WTC11 (cell line): ENCODE results near the gene SCD5. TPM values are rescaled to one million over a fixed set of nuclear protein-coding genes. Genes with fewer than 3 reads are reported as not detected.

Source experiments
- ATAC-seq: fragments of 200-7000 bp; cut with Tn5 transposase; 2 replicates; pipeline ENCODE4 v1.10.0; 2021; ENCODE audit warnings: mild to moderate bottlenecking, moderate library complexity
- CTCF ChIA-PET: fragments of 300-600 bp; sonication (Branson Sonifier 250); formaldehyde crosslinking; loops from one replicate; lab custom pipeline; 2021; ENCODE audit warnings: antibody characterized with exemption; lab: Charles Lee
- POLR2A ChIA-PET: fragments of 350-600 bp; sonication (Branson Sonifier 250); formaldehyde crosslinking; loops from one replicate; lab custom pipeline; 2021; ENCODE audit warnings: antibody characterized with exemption; lab: Charles Lee
- DNase-seq: peaks from one replicate; pipeline ENCODE4 v3.0.0; 2021; ENCODE audit warnings: low spot score
- H3K27ac Mint-ChIP-seq: 2 replicates; pipeline ENCODE4 v1.8.0; 2021; ENCODE audit warnings: mixed read lengths
- H3K27me3 Mint-ChIP-seq: 2 replicates; pipeline ENCODE4 v1.8.0; 2021; ENCODE audit warnings: low read depth, mild to moderate bottlenecking, moderate library complexity, mixed read lengths
- H3K36me3 Mint-ChIP-seq: 2 replicates; pipeline ENCODE4 v1.8.0; 2021; ENCODE audit warnings: mixed read lengths
- H3K4me1 Mint-ChIP-seq: 2 replicates; pipeline ENCODE4 v1.8.0; 2022; ENCODE audit warnings: mixed read lengths
- H3K4me3 Mint-ChIP-seq: 2 replicates; pipeline ENCODE4 v1.8.0; 2021; ENCODE audit warnings: mild to moderate bottlenecking, moderate library complexity, mixed read lengths
- H3K9me3 Mint-ChIP-seq: 2 replicates; pipeline ENCODE4 v1.8.0; 2021; ENCODE audit warnings: mixed read lengths
- FOXK1 ChIP-seq: sonication (generic); formaldehyde crosslinking; IDR thresholded peaks from 2 replicates; pipeline ENCODE4 v1.8.0; 2022; ENCODE audit warnings: mild to moderate bottlenecking, moderate library complexity, missing genetic modification reagents
- FOXP1 ChIP-seq: sonication (generic); formaldehyde crosslinking; IDR thresholded peaks from 2 replicates; pipeline ENCODE4 v1.8.0; 2022; ENCODE audit warnings: missing genetic modification reagents, mild to moderate bottlenecking, moderate library complexity, borderline replicate concordance
- GRHL2 ChIP-seq: fragments of 250-450 bp; sonication (Bioruptor Pico); IDR thresholded peaks from 2 replicates; pipeline ENCODE4 v1.8.0; 2022; ENCODE audit warnings: mild to moderate bottlenecking, moderate library complexity; ENCODE audit not compliant: insufficient replicate concordance, severe bottlenecking
- HMGXB4 ChIP-seq: sonication (generic); formaldehyde crosslinking; IDR thresholded peaks from 2 replicates; pipeline ENCODE4 v1.8.1; 2023; ENCODE audit warnings: mild to moderate bottlenecking, moderate library complexity, missing genetic modification reagents
- IRF2 ChIP-seq: sonication (generic); formaldehyde crosslinking; IDR thresholded peaks from 2 replicates; pipeline ENCODE4 v1.8.0; 2022; ENCODE audit warnings: low read depth, missing genetic modification reagents, borderline replicate concordance
- JAZF1 ChIP-seq: fragments of 250-450 bp; sonication (Bioruptor Pico); IDR thresholded peaks from 2 replicates; pipeline ENCODE4 v1.9.0; 2021; ENCODE audit warnings: moderate library complexity, mild to moderate bottlenecking, inconsistent platforms
- MXD4 ChIP-seq: fragments of 250-450 bp; sonication (Bioruptor Pico); IDR thresholded peaks from 2 replicates; pipeline ENCODE4 v1.8.0; 2021; ENCODE audit warnings: mild to moderate bottlenecking, moderate library complexity, borderline replicate concordance
- MYBL2 ChIP-seq: sonication (generic); formaldehyde crosslinking; IDR thresholded peaks from 2 replicates; pipeline ENCODE4 v1.8.1; 2023; ENCODE audit warnings: mild to moderate bottlenecking, moderate library complexity, missing genetic modification reagents
- NFE2L1 ChIP-seq: sonication (generic); formaldehyde crosslinking; IDR thresholded peaks from 2 replicates; pipeline ENCODE4 v1.8.1; 2023; ENCODE audit warnings: missing genetic modification reagents
- NR2C2 ChIP-seq: sonication (generic); formaldehyde crosslinking; IDR thresholded peaks from 2 replicates; pipeline ENCODE4 v1.8.0; 2022; ENCODE audit warnings: mild to moderate bottlenecking, missing genetic modification reagents
- NR3C1 ChIP-seq: sonication (generic); formaldehyde crosslinking; conservative IDR thresholded peaks from 2 replicates; pipeline ENCODE4 v1.8.1; 2023; ENCODE audit warnings: low read depth, mild to moderate bottlenecking, missing genetic modification reagents
- PREB ChIP-seq: sonication (generic); formaldehyde crosslinking; IDR thresholded peaks from 2 replicates; pipeline ENCODE4 v1.8.1; 2022; ENCODE audit warnings: mild to moderate bottlenecking, missing genetic modification reagents, moderate library complexity, borderline replicate concordance
- TEAD1 ChIP-seq: sonication (generic); formaldehyde crosslinking; IDR thresholded peaks from 2 replicates; pipeline ENCODE4 v1.8.0; 2022; ENCODE audit warnings: mild to moderate bottlenecking, missing genetic modification reagents
- TP53 ChIP-seq: sonication (generic); formaldehyde crosslinking; IDR thresholded peaks from 2 replicates; pipeline ENCODE4 v1.8.1; 2023; ENCODE audit warnings: mild to moderate bottlenecking, missing genetic modification reagents
- USF1 ChIP-seq: sonication (generic); formaldehyde crosslinking; IDR thresholded peaks from 2 replicates; pipeline ENCODE4 v1.8.0; 2022; ENCODE audit warnings: mild to moderate bottlenecking, missing genetic modification reagents
- ZMAT4 ChIP-seq: fragments of 250-450 bp; sonication (Bioruptor Pico); IDR thresholded peaks from 2 replicates; pipeline ENCODE4 v1.9.0; 2021; ENCODE audit warnings: mild to moderate bottlenecking
- ZNF121 ChIP-seq: sonication (generic); formaldehyde crosslinking; IDR thresholded peaks from 2 replicates; pipeline ENCODE4 v1.8.0; 2023; ENCODE audit warnings: missing genetic modification reagents
- ZNF138 ChIP-seq: sonication (generic); formaldehyde crosslinking; conservative IDR thresholded peaks from 2 replicates; pipeline ENCODE4 v1.8.1; 2022; ENCODE audit warnings: mild to moderate bottlenecking, moderate library complexity, missing genetic modification reagents
- ZNF281 ChIP-seq: sonication (generic); formaldehyde crosslinking; IDR thresholded peaks from 2 replicates; pipeline ENCODE4 v1.8.0; 2023; ENCODE audit warnings: mild to moderate bottlenecking, missing genetic modification reagents
- ZNF396 ChIP-seq: fragments of 250-450 bp; sonication (Bioruptor Pico); IDR thresholded peaks from 2 replicates; pipeline ENCODE4 v1.8.0; 2021; ENCODE audit warnings: mild to moderate bottlenecking, moderate library complexity, borderline replicate concordance
- total RNA-seq: library from RNA; stranded (reverse); gene quantifications from 3 replicates; pipeline ENCODE4 v1.2.3, GENCODE V29; 2021

The SCD5 gene
- total RNA-seq, 1 experiment from 2014 or later, result 6.3 TPM

GRCh38 chr4:82611527-82611926 is 187.1 kb downstream of the SCD5 start (continued):
- TF ChIP-seq NFE2L1 (CRISPR knock-in tag) (no peak), ZMAT4 (CRISPR knock-in tag) (no peak), FOXK1 (CRISPR knock-in tag) (no peak), JAZF1 (no peak)
- TF ChIP-seq, all 79 proteins: peak for 0

- no peaks in the 10 kb centered on the region for H3K9me3 Mint-ChIP-seq
- no peaks in the 10 kb centered on the region for H3K4me1 Mint-ChIP-seq
- TF ChIP-seq ZNF138 (CRISPR knock-in tag) (no peak), FOXP1 (CRISPR knock-in tag) (no peak), ZNF396 (CRISPR knock-in tag) (no peak), HMGXB4 (CRISPR knock-in tag) (no peak), JAZF1 (no peak), IRF2 (CRISPR knock-in tag) (no peak), GRHL2 (CRISPR knock-in tag) (no peak), ZNF121 (CRISPR knock-in tag) (no peak), MYBL2 (no peak), TP53 (CRISPR knock-in tag) (no peak), NR3C1 (CRISPR knock-in tag) (no peak), TEAD1 (CRISPR knock-in tag) (no peak), NR2C2 (CRISPR knock-in tag) (no peak), ZNF281 (CRISPR knock-in tag) (no peak), USF1 (no peak), PREB (CRISPR knock-in tag) (no peak), MXD4 (CRISPR knock-in tag) (no peak)
- H3K27ac Mint-ChIP-seq, result no peak overlapping the region
- ChIA-PET POLR2A (no interaction called here), CTCF (no interaction called here)
- no peak overlapping the region for H3K4me3 Mint-ChIP-seq
- no peak for DNase-seq
- no peaks in the 10 kb centered on the region for H3K27me3 Mint-ChIP-seq
- ATAC-seq, result no peak
- no peaks in the 10 kb centered on the region for H3K36me3 Mint-ChIP-seq
These were observed 188.6 kb downstream of the SCD5 start for GRCh38 chr4:82610041-82610440.
